Measurements from ENCODE around the gene ADAR.
"Not testable (repeated sequence)": the region's sequence is repeated elsewhere in the genome, so short reads cannot be mapped to it uniquely, and the experiment has no call there.

The ADAR gene, protein sequence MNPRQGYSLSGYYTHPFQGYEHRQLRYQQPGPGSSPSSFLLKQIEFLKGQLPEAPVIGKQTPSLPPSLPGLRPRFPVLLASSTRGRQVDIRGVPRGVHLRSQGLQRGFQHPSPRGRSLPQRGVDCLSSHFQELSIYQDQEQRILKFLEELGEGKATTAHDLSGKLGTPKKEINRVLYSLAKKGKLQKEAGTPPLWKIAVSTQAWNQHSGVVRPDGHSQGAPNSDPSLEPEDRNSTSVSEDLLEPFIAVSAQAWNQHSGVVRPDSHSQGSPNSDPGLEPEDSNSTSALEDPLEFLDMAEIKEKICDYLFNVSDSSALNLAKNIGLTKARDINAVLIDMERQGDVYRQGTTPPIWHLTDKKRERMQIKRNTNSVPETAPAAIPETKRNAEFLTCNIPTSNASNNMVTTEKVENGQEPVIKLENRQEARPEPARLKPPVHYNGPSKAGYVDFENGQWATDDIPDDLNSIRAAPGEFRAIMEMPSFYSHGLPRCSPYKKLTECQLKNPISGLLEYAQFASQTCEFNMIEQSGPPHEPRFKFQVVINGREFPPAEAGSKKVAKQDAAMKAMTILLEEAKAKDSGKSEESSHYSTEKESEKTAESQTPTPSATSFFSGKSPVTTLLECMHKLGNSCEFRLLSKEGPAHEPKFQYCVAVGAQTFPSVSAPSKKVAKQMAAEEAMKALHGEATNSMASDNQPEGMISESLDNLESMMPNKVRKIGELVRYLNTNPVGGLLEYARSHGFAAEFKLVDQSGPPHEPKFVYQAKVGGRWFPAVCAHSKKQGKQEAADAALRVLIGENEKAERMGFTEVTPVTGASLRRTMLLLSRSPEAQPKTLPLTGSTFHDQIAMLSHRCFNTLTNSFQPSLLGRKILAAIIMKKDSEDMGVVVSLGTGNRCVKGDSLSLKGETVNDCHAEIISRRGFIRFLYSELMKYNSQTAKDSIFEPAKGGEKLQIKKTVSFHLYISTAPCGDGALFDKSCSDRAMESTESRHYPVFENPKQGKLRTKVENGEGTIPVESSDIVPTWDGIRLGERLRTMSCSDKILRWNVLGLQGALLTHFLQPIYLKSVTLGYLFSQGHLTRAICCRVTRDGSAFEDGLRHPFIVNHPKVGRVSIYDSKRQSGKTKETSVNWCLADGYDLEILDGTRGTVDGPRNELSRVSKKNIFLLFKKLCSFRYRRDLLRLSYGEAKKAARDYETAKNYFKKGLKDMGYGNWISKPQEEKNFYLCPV

DNA sequence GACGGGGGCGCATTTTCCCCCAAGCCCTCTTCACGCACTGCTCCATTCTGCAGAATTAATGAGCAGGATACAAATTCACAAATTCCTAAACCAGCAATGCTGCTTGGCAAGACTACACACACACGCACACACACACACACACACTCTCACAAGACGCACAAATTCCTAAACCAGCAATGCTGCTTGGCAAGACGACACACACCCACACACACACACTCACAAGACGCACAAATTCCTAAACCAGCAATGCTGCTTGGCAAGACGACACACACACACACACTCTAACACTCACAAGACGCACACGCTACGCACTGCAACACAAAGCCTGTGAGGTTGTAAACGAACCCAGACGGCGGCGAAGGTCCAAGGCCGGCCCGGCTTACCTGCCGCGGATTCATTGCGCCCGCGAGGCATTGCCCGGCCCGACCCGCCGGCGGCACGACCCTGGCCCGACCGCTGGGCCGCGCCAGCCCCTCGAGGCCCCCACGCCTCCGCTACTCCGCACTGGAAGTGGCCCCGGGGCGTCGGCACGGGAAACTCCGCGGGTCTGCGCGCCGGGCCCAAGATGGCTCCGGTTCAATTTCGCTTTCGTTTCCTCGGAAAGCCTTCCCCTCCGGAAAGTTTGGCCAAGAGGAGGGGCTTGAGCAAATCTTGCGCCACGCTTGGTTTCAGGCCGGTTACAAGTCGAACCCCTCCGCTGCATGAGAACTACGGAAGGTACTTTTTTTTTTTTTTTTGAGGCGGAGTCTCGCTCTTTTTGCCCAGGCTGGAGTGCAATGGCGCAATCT is at the start of gene ADAR:
TSS of gene ADAR (minus strand) at position 578 of the 788 bp plus-strand sequence. CDS start at position 398, 180 bp downstream.
- peak; percentile 69 to 85 (median 76) for DNase-seq (ENCODE audit: low read depth in 4 of 4, low spot score in 1 of 4)

DNA sequence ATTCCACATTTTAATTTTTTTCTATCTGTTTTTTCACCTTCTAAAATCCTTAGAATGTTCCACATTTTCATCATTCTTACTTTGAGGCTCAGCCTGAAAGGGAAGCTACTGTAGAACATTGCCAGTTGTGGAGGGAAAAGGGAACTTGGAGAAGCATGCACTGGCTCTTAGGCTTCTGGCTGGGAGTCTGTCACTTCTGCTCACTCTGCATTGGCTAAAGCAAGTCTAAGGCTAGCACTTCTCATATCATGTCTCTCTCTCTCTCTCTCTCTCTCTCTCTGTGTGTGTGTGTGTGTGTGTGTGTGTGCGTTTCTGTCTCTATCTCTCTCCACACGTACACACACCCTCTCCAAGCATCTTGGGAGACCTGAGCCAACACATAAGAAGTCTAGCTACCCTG is 49.6 kb upstream of the ADAR start:
- DNase-seq (ENCODE audit: low read depth in 4 of 4, low spot score in 1 of 4): no peak

DNA sequence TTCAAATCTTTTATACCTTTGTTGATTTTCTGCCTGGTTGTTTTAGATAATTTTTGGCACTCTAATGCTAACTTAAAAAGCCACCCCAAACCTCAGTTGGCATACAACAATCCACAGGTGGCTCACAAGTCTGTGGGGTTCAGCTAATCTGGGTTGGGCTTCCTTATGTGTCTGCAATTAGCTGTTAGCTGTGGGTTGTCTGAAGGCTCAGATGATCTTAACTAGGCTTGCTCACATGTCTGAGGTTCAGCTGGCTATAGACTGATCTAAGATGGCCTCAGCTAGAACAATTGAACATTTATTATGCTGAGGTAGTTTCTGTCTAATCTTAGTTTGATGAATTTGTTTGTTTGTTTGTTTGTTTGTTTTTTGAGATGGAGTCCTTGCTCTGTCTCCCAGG is 44.9 kb upstream of the ADAR start:
- no peak for DNase-seq (ENCODE audit: low read depth in 4 of 4, low spot score in 1 of 4)

DNA sequence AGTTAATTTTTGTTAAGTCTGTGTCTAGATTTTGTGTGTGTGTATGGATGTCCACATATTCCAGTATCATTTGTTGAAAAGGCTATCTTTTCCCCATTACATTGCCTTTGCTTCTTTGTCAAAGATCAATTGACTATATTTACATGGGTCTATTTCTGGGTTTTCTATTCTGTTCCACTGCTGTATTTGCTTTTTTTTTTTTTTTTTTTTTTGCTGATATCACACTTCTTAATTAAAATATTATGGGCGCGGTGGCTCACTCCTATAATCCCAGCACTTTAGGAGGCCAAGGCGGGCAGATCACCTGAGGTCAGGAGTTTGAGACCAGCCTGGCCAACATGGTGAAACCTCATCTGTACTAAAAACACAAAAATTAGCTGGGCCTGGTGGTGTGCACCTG is 36.7 kb upstream of the ADAR start:
- DNase-seq (ENCODE audit: low read depth in 4 of 4, low spot score in 1 of 4): not testable (repeated sequence)

DNA sequence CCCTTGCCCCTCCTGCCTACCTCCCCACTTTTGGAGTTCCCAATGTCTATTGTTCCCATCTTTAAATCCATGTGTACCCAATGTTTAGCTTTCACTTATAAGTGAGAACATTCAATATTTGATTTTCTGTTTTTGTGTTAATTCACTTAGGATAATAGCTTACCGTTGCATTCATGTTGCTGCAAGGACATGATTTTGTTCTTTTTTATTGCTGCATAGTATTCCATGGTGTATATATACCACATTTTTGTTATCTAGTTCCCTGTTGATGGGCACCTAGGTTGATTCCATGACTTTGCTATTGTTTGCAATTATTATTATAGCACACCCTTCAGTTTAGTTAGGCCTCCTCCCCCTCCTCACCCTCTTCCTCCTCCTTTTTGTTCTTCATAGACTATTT is 33.5 kb upstream of the ADAR start:
- DNase-seq (ENCODE audit: low read depth in 4 of 4, low spot score in 1 of 4): no peak

DNA sequence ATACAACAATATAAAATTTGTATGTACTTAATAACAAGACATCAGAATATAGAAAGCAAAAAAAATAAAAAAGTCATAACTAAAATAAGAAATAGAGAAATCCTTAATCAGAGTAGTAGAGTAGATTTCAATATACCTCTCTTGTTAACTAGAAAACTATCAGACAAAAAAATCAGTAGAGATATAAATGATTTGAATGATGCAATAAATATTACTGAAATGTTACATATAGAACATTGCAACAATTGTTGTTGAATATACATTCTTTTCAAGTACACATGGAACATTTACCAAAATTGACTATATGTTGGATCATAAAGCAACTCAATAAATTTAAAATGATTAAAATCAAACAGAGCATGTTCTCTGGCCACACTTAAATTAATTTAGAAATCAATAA is 31.9 kb upstream of the ADAR start:
- DNase-seq (ENCODE audit: low read depth in 4 of 4, low spot score in 1 of 4): no peak

DNA sequence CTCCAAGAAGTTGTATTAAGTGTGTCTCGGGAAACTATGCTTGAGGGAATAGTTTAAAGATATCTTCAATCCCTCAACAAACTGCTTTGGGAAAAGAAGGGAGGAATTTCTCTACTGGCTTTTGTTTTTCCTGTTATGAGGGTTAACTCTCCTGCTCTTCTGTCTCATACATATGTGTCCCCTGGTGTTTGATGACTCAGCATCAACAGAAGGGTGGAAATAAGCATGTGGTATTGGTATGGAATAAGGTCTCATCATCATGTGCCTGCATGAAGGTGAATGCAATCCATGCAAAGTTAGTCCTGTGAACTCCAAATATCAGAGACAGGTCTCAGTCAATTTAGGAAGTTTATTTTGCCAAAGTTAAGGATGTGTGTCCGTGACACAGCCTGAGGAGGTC is 27.2 kb upstream of the ADAR start:
- DNase-seq (ENCODE audit: low read depth in 4 of 4, low spot score in 1 of 4): no peak

DNA sequence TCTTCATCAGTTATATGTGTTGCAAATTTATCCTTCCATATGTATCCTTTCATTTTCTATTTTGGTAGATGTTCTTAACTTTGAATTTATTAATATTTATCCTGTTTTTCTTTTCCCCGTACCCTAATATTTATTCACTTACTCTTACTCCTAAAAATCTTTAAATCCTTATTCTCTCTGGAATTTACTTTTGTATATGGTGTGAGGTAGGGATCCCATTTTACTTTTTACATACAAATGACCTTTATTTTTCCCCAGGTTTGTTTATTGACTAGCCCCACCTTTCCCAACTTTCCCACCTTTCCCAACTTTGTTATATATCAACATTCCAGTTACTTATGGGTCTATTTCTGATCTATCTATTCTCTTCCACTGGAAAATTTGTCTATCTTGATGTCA is 21.7 kb upstream of the ADAR start:
- DNase-seq (ENCODE audit: low read depth in 4 of 4, low spot score in 1 of 4): no peak

DNA sequence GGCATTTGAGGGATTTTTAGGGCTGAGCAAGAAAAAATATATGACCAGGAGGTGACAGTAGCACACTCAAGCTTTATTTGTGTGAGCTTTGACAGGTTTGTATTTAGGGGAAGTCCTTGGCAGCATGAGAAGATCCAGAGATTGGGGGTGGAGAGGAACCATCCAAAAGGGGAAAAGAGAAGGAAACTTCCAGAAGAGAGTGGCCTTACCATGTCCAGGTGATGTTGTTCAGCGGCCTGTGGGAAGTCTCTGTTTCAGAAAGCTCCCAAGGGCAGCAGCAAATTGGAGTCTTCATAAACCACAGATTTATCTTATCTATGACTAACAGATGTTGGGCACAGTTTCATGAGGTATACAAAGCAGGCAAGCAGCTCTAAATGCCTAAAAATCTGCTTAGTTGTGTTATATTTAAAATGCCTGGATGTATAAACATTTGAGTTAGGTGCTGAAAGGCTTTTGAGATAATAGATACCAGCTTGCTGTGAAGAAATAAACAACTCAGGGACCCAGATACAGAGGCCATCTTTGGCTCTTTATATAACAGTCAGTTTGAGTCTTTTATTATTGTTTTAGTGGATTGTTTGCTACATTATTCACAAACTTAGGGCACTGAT is 21.2 kb upstream of the ADAR start:
- DNase-seq (ENCODE audit: low read depth in 4 of 4, low spot score in 1 of 4): no peak

DNA sequence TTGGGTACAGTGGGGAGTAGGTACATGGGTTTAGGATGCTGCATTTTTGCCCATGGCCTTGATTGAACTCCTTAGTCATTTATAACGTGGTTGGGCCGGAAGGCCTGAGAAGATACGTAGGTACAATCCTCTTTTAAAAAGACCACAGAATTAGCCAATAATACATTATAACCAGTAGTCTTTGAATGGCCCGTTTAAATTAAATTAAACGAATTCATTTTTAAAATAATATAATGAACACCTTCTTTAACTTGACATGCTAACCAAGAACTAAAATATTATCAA is 20.1 kb upstream of the ADAR start:
- DNase-seq (ENCODE audit: low read depth in 4 of 4, low spot score in 1 of 4): no peak

DNA sequence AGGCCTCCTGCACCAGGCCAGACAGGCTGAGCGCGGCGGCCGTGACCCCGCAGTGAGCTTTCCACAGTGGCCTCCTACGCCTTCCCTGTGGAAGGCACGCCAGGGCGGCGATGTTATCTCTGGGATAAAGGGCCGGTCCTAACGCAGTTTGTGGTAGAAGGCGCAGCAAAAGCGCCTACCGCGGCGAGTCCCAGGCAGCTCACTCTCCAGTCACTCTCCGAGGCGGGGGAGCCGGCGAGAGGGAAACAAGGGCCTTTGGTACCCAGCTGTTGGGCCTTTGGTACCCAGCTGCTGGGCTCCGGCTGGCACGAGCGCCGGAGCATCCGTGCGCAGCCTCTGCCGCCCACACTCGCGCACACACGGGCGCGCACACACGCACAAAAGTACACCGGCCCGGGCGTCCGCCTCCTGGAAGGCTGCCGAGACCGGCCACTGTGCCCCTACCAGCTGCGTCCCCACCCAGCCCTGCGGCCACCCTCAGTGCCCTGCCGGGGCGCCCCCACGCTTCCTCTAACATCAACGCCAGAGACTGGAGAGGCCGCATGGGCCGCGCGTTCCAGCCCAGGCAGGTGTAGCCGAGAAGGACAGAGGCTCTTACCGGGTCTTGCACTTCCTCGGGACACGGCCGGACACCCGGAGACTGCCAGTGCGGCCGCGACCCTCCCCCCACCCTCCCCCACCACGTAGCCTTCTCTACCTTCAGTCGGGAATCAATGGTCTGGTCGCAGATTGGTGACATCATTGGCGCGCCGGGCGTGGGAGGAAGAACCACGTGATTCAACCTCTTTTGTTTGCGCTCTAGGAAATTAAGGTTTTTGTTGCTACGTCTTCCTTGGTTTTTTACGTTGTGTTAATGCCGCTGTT is 19.5 kb upstream of the ADAR start:
- DNase-seq (ENCODE audit: low read depth in 4 of 4, low spot score in 1 of 4): peak; percentile 87 to 94 (median 89)

DNA sequence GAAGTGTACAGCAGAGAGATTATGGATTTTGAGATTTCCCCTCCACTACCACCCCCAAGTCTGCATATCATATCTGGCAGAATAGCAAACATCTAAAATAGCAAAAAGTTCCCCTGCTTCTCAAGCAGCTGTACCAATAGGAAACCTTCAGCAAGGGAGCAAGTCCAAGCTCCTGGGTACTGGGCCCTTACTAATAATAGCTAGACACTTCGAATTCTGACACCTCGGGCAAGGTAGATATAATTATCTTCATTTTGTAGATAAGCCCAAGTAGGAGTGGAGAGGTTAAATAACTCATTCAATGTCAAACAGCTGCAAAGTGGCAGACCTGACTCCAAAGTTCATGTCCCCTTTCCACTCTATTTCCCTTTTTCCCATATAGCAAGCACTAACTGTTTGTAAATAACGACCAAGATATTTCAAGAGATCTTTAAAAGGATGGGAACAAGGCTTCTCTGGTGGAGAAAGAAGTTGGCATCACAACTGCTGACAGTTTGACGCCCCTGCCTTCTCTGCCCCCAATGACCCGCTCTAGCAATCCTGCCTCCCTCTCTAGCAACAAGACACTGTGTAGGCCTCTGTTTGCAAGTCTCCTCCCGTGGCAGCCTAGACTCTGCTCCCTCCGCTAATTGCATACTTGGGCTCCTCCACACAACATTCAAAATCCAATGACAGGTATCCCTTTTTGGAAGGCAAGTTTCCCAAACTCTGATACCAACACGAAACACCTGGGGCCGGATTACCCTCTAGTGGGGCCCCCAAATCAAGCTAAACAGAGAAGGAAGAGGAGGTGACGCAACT is 18.7 kb upstream of the ADAR start:
- DNase-seq (ENCODE audit: low read depth in 4 of 4, low spot score in 1 of 4): no peak

DNA sequence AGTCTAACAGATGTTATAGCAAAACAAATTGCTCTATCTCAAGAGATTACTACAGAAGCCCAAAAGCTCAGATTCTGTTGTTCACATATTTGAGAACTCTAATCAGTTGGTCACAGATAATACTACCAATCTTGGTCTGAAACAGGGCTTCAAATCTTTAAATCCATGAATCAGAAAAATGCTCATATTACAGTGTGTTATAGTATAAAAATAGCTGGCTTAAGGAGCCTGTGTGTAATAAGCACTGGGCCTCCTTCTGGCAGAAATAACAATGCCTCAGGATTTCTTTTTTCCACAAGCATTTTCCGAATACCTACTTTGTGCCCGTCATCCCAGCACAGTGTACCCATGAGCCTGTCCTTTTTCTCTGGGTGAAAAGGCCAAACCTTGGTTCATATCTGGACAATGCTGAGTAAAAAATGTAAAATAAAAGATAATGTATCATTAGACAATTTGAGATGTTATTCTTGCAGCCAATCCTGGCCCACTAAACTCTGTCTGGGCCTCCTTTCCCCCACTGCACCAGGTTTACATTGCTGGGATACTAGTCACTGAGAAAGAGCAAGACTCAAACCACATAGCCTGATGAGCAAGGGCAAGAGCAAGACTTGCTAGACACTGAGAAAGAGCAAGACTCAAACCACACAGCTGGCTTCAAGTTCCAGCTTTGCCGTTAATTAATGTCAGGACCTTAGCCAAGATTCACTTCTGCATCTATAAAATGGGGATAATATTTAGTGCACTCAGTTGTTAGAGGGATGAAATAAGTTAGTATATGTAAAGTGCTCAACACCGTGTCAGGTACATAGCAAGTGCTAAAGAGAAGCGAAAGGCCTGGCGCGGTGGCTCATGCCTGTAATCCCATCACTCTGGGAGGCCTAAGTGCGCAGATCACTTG is 17.0 kb upstream of the ADAR start:
- DNase-seq (ENCODE audit: low read depth in 4 of 4, low spot score in 1 of 4): no peak

DNA sequence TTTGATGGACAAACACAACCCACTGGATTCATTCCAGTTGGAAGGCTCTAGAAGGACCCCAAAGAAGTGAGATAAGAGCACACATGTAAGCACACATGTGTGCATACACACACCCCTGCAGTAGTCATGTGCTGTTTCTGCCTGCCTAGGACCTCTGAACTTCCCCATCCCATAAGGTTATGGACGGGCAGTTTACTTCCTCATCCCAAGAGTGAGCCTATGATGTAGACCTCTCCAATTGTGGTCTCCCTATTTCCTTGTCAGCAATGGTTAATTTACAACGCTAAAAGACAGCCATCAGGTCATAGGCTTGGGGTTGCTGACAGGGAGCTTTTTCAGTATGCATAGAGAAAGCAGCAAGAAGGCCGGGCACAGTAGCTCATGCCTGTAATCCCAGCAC is 15.4 kb upstream of the ADAR start:
- no peak for DNase-seq (ENCODE audit: low read depth in 4 of 4, low spot score in 1 of 4)

DNA sequence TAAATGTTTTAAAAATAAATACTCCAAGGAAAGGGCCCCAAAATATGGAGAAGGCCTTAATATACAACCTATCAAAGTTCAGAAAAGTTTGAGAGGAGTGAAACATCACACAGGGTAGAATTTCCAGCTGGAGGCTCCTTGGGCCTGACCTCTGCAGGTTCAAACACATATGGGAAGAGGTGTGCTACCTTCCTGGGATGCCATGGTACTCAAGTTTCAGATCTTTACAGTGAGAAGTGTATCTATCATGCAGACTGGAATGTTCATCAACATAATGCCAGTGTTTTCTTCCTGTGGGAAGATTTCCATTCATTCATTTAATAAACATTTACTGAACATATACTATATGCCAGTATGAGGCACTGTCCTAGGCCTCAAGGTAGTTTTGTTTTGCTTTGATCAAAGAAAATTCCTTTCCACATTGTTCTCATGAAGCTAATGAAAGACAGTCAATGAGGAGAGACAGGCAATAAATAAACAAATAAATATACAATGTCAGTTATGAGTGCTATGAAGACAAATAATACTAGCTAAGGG is 14.6 kb upstream of the ADAR start:
- no peak for DNase-seq (ENCODE audit: low read depth in 4 of 4, low spot score in 1 of 4)

DNA sequence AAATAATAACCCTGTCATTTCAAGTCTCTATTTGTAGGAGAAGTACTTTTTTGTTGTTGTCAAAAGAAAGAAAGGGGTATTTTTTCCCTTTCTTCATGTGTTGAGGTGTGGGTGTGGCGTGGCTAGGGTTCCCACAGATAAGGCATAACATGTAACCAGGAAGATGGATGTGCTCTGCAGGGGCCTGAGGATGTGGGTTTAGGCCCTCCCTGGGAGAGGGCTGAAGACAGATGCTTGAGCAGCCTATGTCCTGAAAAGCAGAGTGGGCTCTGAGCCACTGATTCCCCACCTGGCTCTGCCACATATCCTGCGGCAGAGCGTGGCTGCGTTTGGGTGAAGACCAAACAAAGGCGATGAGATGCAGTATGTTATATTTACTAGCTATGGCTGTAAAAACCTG is 13.9 kb upstream of the ADAR start:
- no peak for DNase-seq (ENCODE audit: low read depth in 4 of 4, low spot score in 1 of 4)

DNA sequence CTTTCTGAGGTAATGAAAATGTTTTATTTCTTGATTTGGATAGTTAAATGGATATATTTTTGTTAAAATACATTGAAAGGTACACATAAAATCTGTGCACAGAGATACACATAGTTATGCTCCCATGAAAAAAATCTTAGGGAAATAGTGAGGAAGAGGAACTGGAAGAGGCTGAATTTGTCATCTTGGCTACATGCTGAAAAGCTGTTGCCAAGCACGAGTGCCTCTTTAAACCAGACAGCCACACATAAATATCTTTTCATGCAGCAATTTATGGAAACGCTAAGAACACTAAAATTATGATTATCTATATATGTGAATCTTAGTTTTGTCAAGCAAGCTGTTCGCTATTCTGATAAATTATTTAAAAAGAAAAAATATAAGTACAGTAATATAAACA is 12.8 kb upstream of the ADAR start:
- DNase-seq (ENCODE audit: low read depth in 4 of 4, low spot score in 1 of 4): no peak

All from stimulated activated CD4-positive, alpha-beta T cell treated with anti-CD3 and anti-CD28 coated beads, Interleukin-1b, Interleukin-23, amount 100 ng/mL, for 24 hours (primary cell).